ENCODE results near the gene THUMPD2.
"Not testable (repeated sequence)": the region's sequence is repeated elsewhere in the genome, so short reads cannot be mapped to it uniquely, and the experiment has no call there.

The THUMPD2 gene

DNA sequence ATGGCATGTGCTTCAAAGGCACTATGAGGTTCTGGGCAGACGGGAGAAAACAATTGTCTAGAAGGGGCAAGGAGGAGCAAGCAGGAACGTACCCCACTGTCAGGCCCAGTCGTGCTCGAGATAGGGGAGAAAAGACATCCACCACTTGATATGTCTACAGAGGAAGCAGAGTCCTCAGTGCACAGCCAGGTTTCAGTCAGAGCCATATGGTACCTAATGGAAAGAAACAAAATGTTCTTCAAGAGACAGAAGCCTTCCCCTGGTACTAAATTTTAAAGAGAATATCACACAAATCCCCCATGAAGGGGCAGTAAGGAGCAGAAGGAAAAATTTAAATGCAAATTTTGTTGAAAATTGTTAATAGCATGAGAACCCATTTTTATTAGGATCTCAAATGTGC is 21.9 kb downstream of the THUMPD2 start:
- no peak for DNase-seq (ENCODE audit: low read depth in 2 of 2, low spot score in 1 of 2)

DNA sequence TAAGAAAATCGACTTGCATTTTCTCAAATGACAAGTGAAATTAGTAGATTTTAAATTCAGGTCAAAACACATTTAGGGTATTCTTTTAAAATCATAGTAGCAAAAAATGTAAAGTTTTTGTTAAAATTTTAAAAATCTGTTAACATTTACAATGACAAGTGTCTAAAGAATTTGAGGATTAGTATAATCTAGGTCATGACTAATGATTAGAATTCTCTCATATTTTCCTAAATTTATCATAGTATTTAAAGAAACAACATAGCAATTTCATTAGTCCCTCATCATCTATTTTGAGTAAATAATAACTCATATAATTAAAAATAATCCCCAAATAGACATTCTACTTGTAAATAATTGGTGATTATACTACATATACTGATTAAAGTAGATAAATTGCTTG is 23.6 kb downstream of the THUMPD2 start:
- DNase-seq (ENCODE audit: low read depth in 2 of 2, low spot score in 1 of 2), result no peak

DNA sequence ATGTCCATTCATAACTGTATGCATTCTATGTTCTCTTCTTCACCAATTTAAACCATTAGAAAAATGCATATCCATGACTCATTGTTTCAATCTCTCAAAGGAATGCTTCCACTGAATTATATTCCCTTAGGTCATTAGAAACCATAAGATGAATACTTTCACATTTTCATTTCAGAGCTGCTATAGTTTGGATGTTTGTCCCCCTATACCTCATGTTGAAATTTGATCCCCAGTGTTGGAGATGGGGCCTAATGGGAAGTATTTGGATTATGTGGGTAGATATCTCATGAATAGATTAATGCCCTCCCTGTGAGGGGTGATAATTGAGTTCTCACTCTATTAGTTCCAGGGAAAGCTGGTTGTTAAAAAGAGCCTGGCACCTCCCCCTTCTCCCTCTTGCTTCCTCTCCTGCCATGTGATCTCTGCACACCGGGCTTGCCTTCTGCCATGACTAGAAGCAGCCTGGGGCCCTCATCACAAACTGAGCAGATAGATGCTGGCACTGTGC is 35.7 kb downstream of the THUMPD2 start:
- DNase-seq (ENCODE audit: low read depth in 2 of 2, low spot score in 1 of 2), result no peak

DNA sequence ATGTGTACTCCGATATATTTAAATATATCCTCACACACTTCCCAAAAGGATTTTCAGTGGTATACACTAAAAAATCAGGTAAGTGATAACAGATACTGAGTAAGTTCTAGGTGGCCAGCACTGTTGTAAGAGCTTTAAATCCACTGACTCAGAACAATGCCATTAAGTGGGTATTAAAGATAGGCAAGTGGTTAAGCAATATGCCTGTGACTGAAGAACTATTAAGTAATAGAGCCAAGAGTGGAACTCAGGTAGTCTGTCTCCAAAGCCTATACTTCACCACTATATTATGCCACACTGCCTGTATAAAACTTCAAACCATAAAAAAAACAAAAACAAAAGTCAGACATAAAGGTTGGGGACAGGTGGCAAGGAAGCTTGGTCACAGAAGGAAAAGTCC is 37.2 kb downstream of the THUMPD2 start:
- no peak for DNase-seq (ENCODE audit: low read depth in 2 of 2, low spot score in 1 of 2)

DNA sequence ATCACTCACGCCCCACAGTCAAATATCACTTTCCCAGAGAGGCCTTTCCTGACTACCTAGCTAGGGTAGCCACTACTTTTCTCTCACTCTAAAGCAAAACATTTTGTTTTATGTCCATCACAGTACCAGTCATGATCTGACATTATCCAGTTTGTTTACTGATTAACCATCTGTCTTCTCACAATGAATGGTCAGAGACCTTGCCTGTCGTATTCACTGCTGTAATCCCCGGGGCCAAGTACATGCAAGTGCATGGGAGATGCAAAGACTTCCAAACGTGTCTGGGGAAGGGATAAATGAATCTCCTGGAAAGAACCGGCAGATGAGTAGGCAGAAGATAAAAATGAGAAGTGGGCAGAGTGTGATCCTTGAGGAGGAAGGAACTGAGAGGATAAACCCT is 39.7 kb downstream of the THUMPD2 start:
- no peak for DNase-seq (ENCODE audit: low read depth in 2 of 2, low spot score in 1 of 2)

DNA sequence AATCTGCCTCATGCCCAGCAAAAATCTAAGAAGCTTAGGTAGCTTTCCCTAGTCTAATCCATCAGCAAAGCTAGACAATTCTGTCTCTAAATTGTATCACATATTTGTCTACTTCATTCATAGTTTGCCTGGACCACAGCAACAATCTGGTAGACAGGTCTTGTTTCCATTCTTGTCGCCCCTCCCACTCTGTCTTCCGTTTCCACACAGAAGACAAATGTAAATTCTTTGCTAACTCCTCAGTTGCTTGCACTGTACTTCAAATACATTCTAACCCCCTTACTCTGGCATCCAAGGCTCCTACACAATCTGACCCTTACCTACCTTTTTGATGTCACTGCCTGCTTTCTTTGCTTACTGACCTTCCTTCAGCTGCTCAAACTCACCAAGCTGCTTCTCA is 40.1 kb downstream of the THUMPD2 start:
- no peak for DNase-seq (ENCODE audit: low read depth in 2 of 2, low spot score in 1 of 2)

DNA sequence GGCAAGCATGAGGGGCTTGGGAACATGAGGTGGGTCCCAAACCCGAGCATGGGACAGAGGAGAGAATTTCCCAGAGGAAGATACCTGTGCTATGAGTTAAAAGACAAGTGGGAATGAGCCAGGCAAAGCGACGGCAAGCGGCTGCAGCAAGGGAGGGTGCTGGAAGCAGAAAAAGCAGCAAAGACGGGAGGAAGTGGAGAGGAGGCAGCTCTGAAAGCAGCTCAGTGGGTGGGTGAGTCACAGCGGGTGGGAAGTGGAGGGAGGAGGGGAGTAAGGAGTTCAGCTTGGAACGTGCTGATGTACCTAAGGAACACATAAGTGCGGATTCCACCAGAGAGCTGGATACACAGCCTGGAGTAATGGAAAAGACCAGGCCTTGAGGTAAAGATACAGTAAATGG is 41.4 kb downstream of the THUMPD2 start:
- no peak for DNase-seq (ENCODE audit: low read depth in 2 of 2, low spot score in 1 of 2)

DNA sequence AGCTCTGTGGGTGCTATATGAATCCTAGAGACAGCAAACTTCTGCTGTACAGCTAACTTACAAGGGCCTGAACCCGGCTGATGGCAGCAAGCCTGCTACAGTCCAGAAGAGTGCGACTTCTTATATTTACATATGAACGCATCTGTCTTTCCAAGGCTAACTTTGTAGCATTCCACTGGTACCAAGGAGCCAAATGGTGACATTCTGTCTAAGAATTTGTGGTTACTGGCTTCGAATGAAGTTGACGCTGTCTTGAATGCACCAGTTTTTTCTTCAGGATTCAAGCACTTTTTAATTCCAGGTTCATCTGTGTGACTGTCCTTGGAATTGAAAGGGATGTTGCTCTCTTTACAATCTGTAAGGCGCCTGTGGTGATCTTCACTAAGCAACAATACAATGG is 42.4 kb downstream of the THUMPD2 start:
- no peak for DNase-seq (ENCODE audit: low read depth in 2 of 2, low spot score in 1 of 2)

DNA sequence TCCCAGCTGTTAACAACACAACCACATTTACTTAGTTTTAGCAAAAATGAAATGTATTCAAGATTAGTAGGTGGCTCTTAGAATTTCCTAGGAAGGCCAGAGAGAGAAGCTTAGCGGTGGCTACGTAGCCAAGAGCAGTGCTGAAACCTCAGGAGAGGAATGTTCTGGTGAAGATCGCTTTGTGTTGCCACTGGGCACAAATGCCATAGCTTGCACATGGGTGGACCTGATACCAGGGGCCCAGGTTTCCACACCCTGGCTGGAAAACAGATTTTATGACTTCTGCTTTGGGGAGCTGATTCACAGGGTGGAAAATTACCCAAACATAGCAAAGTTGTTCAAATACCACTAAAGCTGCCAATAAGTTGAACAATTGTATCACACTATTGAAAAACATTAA is 43.4 kb downstream of the THUMPD2 start:
- no peak for DNase-seq (ENCODE audit: low read depth in 2 of 2, low spot score in 1 of 2)

DNA sequence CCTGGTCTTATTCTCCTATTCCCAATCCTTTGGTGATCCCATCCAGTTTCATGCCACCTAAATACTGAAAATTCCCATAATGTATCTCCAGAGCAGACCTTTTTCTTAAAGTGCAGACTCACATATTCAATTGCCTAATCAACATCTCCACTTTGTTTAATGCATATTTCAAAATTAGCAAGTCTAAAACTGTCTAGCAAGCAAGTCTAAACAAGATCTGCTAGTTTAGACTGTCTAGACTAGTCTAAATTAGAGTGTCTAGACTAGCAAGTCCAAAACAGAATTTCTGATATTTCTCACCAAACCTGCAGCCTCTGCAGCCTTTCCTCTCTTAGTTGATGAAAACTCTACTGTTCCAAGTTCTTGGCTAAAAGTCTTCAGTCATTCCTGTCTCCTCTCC is 44.6 kb downstream of the THUMPD2 start:
- no peak for DNase-seq (ENCODE audit: low read depth in 2 of 2, low spot score in 1 of 2)

DNA sequence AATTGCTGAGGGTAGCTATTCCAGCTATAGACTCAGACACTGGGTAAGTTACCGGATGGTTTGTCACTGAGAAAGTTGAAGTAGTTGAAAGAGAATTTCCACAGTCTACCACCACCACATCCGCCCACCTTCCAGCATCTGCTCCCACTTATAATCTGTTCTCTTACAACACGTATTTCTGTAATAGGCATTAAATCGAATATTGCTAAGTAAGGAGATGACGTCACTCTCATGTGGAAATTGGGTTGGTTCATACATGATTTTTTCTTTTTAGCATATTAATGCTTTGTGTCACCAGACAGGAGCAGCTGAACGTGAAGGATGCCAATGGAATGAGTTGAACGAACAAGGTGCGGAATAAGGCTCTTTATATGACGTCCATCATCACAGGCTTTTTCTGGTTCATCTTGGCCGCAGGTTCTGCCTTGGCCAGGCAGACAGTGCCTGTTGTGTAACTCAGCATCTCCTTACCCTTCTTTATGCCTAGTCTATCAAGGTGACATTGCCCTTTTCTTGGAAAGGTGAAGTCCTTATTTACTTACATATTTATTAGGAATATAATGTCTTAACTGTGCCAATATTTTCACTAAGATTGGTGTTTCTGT is 45.9 kb downstream of the THUMPD2 start:
- DNase-seq (ENCODE audit: low read depth in 2 of 2, low spot score in 1 of 2), result no peak

DNA sequence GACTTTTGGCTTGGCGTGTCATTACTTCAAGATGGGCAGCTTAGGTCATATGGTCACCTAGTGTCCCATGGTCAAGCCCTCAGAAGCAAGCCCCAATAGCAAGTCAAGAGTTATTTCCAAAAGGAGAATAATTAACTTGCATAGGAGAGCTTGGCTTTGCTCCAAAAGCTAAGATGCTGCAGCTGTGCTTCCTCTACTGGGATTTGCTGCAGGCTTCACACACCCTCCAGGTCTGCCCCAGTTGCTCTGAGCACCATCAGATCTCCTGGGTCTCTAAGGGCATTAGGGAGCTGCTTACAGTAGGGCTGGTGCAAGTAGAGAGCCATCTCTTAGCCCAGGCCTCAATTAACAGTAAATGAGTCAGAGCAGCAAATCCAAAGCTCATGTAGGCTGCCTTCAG is 46.6 kb downstream of the THUMPD2 start:
- no peak for DNase-seq (ENCODE audit: low read depth in 2 of 2, low spot score in 1 of 2)

DNA sequence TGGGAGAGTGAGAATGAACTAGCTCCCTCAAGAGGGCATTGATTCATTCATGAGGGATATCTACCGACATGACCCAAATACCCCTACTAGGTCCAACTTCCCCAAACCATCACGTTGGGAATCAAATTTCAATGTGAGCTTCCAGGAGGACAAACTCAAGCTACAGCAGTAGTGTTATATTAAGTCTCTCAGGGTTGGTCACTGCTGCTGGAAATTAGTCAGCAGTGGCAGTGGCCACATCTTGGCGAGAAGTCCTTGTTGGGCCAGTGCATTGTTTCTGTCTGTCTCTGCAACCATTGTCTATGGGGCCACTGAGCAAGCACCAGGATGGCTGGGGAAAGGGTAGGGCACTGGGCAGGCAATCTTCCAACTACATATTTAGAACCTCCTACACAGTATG is 47.5 kb downstream of the THUMPD2 start:
- no peak for DNase-seq (ENCODE audit: low read depth in 2 of 2, low spot score in 1 of 2)

DNA sequence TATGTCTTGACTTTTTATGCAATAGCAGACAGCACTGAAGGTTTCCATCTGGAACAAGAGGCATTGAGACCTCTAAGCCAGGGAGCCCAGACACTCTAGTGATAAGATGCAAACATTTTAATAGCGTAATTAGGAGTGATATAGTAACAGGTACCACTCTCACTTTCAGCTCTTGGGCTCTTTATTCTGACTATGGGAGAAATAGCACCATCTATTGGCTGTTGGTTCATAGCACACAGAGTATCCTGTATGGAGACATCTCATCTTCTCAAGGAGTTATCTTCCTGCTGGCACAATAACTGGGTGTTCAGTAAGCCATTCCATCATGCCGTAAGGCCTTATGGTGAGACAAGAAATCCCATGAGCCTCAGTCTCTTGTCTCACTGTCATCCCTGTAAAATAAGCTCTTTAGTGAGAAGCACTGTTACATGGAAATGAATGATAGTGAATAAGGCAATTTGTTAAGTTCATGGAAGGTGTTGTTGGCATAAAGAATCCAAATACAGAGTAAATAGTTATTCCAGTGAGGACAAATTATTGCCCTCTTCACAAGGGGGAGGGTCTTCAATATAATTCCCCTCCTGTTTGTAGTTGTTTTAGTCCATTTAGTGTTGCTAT is 48.3 kb downstream of the THUMPD2 start:
- no peak for DNase-seq (ENCODE audit: low read depth in 2 of 2, low spot score in 1 of 2)

DNA sequence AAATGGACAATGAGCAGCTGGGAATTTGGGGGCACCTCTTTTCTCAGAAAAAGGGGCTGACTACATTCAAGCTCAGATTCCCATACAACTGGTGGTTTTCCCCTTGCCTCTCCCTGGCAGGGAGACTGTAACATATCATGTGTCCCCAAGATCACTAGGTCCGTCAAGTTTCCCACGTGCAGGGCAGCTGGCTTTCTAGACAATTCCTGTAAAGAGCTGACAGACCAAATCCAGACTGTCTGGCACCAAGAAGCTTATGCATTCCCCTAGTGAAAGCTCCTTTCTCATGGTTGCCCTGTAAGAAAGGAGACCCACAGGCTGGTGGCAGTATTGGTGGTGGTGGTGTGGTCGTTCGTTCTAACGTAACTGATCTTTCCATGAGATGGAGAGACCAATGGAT is 48.8 kb downstream of the THUMPD2 start:
- DNase-seq (ENCODE audit: low read depth in 2 of 2, low spot score in 1 of 2), result no peak

DNA sequence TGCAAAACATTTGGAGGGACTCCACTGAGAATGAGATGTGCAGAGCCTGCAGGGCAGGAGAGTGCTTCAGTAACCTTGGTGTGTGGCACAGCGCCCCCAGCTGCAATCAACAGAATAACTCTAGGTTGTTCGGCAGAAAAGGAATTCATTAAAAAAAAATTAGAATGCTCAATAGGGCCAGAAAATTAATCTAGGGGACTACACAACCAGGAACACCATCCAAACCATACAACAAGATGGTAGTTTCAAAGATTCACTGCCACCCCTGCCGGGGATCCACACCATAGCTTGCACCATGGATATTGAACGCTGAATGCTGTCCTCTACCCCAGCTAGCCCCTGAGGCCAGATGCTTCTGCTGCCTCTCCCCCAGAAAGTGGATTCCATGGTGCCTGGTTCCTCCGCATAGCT is 50.1 kb downstream of the THUMPD2 start:
- DNase-seq (ENCODE audit: low read depth in 2 of 2, low spot score in 1 of 2), result no peak

DNA sequence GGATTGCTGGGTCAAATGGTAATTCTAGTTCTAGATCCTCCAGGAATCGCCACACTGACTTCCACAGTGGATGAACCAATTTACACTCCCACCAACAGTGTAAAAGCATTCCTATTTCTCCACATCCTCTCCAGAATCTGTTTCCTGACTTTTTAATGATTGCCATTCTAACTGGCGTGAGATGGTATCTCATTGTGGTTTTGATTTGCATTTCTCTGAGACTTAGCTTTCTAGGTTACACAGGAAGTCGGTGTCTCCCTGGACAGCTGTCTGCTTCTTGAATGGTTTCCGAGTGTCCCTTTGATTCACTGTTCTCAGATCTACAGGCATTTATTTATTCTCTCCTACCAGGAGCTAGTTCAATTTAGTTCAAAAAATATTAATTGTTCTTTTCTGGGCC is 51.0 kb downstream of the THUMPD2 start:
- DNase-seq (ENCODE audit: low read depth in 2 of 2, low spot score in 1 of 2), result not testable (repeated sequence)

DNA sequence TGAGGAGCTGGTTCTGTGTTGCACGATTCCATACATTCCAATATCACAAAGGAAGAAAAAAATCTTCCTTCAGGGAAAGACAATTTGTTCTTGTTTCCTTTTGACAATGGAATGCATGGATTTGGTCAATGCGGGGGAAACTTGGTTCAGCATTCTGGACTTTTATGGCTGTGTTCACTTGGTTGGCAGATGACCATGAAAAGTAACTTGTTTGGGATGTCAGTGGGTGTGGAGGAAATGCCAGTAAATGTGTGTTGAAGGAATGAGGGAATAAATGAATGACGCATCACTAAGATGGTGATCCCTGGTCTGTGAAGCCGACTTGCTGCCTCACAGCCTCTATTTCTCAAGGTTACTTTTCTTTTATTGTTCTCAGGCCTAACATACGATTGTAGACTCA is 53.7 kb downstream of the THUMPD2 start:
- no peak for DNase-seq (ENCODE audit: low read depth in 2 of 2, low spot score in 1 of 2)

DNA sequence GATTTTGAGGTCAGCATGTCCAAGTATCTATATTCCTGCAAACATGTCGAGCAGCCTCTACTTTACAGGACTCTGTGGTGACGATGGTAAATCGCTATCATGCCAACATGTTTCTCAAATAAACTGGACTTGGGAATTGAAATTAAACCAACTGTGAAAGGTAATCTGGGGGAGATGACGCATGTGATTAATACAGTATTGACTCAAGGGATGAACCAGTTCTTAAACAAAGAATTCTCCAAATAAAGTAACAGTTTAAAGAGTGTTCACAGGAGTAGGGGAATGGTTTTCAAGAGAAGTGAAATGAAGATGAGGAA is 54.3 kb downstream of the THUMPD2 start:
- no peak for DNase-seq (ENCODE audit: low read depth in 2 of 2, low spot score in 1 of 2)

DNA sequence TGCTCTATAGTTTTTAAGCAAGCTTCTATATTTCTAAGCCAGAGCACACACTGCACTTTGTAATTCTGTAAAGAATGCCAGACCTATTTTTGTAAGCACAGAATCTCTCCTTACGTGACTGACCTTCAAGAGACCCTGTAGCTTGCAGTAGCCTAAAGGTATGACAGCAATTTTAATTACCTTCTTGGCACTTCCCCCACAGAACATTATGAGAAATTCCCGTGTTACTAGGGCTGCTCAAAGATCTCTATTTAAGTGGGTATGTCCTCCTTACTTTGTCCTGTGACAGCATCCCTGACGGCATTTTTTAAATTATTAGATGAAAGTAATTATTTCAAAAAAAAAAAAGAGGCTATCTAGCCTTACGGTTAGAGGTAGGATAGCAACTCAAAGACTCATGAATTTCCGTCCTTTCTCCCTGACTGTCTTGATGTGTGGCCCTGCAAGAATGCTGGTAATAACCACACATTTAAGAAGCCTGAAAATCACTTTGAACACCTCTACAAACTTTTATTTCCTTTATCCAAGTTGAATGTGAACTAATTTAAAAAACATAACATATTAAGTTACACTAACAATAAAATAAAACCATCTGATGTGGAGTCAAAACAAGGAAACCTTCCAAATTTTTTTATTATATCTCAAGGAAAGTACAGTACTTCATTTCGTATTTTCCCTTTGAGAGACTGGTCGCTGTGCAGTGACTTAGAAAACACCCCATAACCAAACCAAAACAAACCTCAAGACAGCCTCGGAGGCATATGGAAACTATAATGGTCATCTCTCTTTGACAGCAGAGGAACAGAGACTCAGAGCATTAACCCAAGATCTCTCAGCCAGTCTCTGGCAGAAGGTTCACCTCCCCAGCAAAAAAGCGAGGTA is 54.9 kb downstream of the THUMPD2 start:
- DNase-seq (ENCODE audit: low read depth in 2 of 2, low spot score in 1 of 2), result no peak

DNA sequence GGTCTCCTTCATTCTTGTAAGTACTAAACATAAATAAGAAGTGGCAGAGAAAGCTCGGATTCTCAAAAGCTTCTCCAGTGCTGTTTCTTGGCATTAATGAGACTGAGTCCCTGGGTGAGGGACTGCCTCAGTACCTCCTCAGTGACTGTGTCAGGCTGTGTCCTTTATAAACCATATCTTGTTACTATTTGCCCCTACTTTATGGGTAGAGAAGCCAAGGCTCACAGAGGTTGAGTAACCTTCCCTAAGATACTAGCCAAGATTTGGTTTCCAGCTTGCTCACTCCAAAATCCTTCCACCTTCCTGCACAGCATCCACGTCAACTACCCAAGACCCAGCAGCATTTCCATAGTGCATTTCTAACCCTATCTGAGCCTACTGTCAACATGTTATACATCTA is 55.6 kb downstream of the THUMPD2 start:
- no peak for DNase-seq (ENCODE audit: low read depth in 2 of 2, low spot score in 1 of 2)

DNA sequence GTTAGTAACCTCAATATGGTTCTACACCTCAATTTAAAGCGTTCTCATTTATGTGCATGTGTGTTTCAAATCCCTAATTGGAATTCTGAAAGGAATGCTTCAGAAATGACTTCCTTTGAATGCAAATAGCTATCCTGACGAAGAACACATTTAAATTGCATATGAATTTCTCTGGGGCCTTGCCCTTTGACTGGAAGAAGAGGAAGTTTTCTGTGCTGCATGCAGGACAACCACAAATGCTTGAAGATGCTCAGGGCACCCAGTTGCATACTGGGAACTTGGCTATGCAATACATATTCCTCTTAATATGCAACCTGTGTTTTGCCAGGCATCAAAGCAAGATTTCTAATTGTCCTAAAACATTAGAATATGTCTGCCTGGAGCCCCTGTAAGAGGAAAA is 58.1 kb downstream of the THUMPD2 start:
- DNase-seq (ENCODE audit: low read depth in 2 of 2, low spot score in 1 of 2), result no peak
